ENCODE data around the gene WDR72. TPM values are rescaled to one million over a fixed set of nuclear protein-coding genes. Genes with fewer than 3 reads are reported as not detected.
"Not testable (repeated sequence)": the region's sequence is repeated elsewhere in the genome, so short reads cannot be mapped to it uniquely, and the experiment has no call there.

Gene WDR72
- total RNA-seq, 2 experiments from 2014 or later, result not detected

DNA sequence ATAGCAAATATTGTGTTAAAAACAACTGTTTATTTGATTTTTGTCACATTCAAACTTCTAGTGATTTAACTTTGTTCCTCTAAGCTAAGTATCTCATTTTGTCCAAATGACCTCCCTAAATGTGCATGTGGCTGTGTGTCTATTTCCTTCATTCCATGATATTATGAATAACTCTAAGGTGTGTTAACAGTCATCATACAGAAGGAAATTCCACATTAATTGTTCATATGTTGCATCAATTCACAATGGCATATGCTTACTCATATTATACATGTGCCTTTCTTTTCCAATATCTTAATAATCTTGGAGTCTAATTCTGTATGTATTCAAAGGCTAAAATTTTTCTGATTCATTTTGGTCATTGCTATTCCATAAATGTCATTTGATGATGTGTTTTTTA, 186.4 kb downstream of the WDR72 start:
- intact Hi-C loops (cut with micrococcal nuclease), result no loop called here
- CTCF ChIA-PET, result no interaction called here
- Mint-ChIP-seq H3K27ac (no peak overlapping the region), H3K27me3 (ENCODE audit: low read depth) (peaks cover 3% of the 10 kb centered on the region), H3K4me1 (ENCODE audit: low read depth) (no peaks in the 10 kb centered on the region), H3K9me3 (no peaks in the 10 kb centered on the region), H3K4me3 (no peak overlapping the region), H3K36me3 (ENCODE audit: low read depth) (no peaks in the 10 kb centered on the region)
- DNase-seq, result no peak

DNA sequence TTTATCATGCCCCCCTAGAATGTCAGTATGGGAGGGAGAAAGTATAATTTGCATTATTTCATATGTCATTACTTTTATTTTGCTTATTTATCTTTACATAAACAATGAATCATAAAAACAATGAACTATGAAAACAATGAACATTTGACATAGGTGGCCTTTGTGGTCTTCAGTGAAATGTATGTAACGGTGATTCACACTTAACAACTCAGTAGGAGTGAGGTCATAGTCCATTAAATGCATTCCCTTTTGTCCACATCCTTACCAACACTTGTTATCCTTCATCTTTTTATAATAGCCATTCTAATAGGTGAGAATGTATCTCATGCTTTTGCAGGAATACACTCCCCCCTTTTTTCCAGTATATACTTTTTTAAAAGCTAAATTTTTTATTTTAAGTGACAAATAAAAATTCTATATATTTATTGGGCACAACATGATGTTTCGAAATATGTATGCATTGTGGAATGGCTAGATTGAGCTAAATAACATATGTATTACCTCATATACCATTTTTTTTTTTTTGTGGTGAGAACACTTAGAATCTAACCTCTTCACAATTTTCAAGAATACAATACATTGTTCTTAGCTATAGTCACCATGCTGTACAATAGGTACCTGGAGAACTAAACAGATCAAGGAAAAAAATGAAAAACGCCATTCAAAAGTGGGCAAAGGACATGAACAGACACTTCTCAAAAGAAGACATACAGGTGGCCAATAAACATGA, 189.5 kb downstream of the WDR72 start:
- CTCF ChIA-PET, result no interaction called here
- H3K4me1 Mint-ChIP-seq (ENCODE audit: low read depth), result no peaks in the 10 kb centered on the region
- no peaks in the 10 kb centered on the region for H3K27me3 Mint-ChIP-seq (ENCODE audit: low read depth)
- H3K36me3 Mint-ChIP-seq (ENCODE audit: low read depth), result no peaks in the 10 kb centered on the region
- no peak overlapping the region for H3K27ac Mint-ChIP-seq
- intact Hi-C loops (cut with micrococcal nuclease), result no loop called here
- no peak overlapping the region for H3K4me3 Mint-ChIP-seq
- no peak for DNase-seq
- H3K9me3 Mint-ChIP-seq, result no peaks in the 10 kb centered on the region

DNA sequence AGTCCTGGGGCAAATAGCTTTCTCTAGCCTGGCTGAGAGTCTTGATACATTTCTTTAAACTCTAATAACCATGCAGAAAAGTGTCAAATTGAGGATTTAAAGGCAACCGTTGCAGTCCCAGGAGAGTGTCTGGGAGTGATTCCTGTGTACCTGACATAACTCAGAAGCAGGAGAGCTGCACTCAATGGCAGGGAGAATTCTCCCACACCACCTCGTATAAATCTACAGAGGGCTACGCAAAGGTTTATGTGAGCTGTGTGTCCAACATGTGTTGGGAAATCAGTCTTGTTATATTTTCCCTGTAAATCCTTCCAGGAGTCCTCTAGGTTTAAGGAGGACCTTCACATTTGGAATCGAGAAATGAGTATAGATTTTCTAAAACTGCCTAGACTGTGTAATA, 192.6 kb downstream of the WDR72 start:
- Mint-ChIP-seq H3K27ac (no peak overlapping the region), H3K27me3 (ENCODE audit: low read depth) (no peaks in the 10 kb centered on the region), H3K4me3 (no peak overlapping the region), H3K9me3 (no peaks in the 10 kb centered on the region), H3K4me1 (ENCODE audit: low read depth) (no peaks in the 10 kb centered on the region), H3K36me3 (ENCODE audit: low read depth) (no peaks in the 10 kb centered on the region)
- CTCF ChIA-PET, result no interaction called here
- intact Hi-C loops (cut with micrococcal nuclease), result no loop called here
- no peak for DNase-seq

DNA sequence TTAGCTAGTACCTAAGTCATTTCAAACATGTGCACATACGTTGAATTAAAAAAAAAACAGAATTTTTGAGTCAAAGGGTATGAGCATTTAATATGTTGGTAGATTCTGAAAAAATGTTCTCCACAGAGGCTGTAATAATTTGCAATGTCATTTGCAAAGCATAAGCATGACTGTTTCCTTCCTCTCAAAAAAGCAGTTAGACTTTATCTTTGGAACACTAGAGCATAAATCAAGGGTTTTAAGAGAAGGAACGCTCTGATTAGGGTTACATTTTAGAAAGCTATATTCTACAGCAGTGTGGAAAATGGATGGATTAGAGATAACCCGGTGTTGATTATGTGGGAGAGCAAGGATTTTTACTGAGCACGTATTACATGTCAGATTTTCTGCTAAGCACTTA, 193.7 kb downstream of the WDR72 start:
- no peaks in the 10 kb centered on the region for H3K36me3 Mint-ChIP-seq (ENCODE audit: low read depth)
- H3K9me3 Mint-ChIP-seq, result no peaks in the 10 kb centered on the region
- no peak overlapping the region for H3K4me3 Mint-ChIP-seq
- no peaks in the 10 kb centered on the region for H3K4me1 Mint-ChIP-seq (ENCODE audit: low read depth)
- no peak overlapping the region for H3K27ac Mint-ChIP-seq
- DNase-seq, result no peak
- intact Hi-C loops (cut with micrococcal nuclease), result no loop called here
- CTCF ChIA-PET, result no interaction called here
- no peaks in the 10 kb centered on the region for H3K27me3 Mint-ChIP-seq (ENCODE audit: low read depth)

DNA sequence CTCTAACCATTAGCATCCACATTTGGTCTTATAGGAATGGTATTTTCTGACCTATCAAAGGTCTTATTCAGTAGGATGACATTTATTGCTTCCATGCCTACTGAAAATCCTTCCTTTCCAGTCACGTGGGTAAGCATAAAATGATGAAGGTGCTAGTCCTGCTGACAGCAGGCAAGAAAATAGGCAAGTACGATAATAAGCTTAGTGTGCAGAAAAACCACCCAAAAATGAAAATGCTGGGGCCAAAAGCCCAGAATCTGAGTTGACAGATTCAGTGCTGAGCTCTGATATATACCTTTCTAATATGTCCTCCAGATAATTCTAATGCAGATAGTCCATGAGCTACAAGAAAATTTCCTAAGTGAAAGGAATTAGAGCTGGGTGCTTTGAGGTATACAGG, 194.8 kb downstream of the WDR72 start:
- Mint-ChIP-seq H3K27me3 (ENCODE audit: low read depth) (no peaks in the 10 kb centered on the region), H3K27ac (no peak overlapping the region), H3K9me3 (no peaks in the 10 kb centered on the region), H3K4me3 (no peak overlapping the region), H3K36me3 (ENCODE audit: low read depth) (no peaks in the 10 kb centered on the region), H3K4me1 (ENCODE audit: low read depth) (no peaks in the 10 kb centered on the region)
- no peak for DNase-seq
- intact Hi-C loops (cut with micrococcal nuclease), result no loop called here
- CTCF ChIA-PET, result no interaction called here

DNA sequence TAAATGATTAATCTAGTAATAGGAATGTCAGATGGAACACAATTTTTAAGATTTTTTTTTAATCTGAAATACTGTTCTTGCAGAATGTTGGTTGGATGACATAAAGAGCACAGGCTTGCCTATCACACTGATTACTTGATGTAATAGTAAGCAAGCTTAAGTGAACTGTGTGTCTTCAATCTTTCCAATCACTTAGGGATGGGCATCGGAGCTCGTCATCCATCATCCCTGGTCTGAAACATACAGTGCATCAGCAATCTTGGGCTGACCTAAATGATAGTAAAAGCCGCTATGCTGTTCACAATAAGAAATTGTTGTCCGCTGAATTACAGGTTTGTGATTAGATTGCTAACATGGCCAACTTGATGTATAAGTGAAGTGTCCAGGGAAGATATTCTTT, 195.8 kb downstream of the WDR72 start:
- intact Hi-C loops (cut with micrococcal nuclease), result no loop called here
- Mint-ChIP-seq H3K27me3 (ENCODE audit: low read depth) (no peaks in the 10 kb centered on the region), H3K4me3 (no peak overlapping the region), H3K27ac (no peak overlapping the region), H3K4me1 (ENCODE audit: low read depth) (no peaks in the 10 kb centered on the region), H3K9me3 (no peaks in the 10 kb centered on the region), H3K36me3 (ENCODE audit: low read depth) (no peaks in the 10 kb centered on the region)
- no peak for DNase-seq
- CTCF ChIA-PET, result no interaction called here

DNA sequence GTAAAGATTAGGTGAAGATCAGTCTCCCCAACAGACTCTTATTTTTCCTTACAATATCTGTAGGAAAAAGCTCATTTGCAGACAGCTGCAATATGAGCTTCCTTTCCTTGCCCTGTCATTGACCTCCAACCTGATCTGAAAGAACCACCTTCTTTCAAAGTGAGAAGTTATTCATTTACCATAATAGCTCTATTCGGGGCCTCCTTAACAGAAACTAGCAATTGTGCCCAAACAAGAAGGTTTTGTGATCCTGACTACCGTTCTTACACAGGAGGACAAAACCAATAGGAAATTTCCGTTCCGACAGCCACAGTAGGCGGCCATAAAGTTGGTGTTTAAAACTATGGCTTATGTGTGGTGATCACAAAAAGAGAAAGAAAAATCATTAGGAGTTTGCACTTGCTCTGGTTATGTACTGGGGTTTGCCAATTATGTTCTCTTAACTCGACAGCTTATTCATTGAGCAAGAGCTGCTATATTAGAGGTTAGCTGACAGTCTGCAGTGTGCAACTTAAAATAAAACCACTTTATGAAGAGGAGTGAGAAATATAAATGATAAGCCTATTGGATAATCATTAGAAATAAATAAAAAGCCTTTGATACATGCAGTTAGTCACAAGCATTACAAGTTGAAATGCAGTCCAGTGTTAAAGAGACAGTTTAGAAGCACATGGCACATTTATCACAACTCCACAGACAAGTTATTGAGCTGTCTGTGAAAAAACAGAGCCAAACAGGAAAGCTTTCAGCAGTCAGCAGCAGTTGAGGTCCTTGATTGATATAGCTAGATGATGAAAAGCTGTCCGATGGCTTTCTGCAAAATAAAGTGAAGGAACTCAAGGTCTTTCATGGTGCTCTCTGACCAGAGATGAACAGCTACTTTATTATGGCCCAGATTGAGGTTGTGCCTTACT, 199.8 kb downstream of the WDR72 start:
- Mint-ChIP-seq H3K4me3 (no peak overlapping the region), H3K27me3 (ENCODE audit: low read depth) (peaks cover 3% of the 10 kb centered on the region), H3K4me1 (ENCODE audit: low read depth) (no peaks in the 10 kb centered on the region), H3K9me3 (no peaks in the 10 kb centered on the region), H3K36me3 (ENCODE audit: low read depth) (no peaks in the 10 kb centered on the region), H3K27ac (no peak overlapping the region)
- CTCF ChIA-PET, result interaction anchor here (0.6 kb wide), 1 partner anchor 255 kb away, joined by 4 read pairs; no protein-coding TSS in a partner anchor
- intact Hi-C loops (cut with micrococcal nuclease), result no loop called here
- DNase-seq, result no peak

DNA sequence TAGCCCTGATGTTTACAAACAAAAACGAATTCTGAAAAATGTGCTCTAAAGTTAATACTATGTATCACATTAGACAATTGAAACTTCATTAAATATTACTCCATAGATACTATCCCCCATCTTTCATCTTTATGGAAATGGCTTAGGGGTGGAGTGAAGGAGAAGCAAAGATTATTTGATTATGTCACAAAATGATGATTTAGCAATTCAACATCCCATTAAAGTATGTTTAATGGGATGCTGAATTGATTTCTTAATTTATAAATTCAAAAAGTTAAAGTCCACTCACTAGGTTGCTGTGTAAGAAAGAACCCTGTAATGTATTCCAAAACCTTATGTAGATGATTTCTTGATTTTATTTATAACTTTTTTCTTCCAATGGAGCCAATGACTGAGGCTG, 201.1 kb downstream of the WDR72 start:
- CTCF ChIA-PET, result no interaction called here
- intact Hi-C loops (cut with micrococcal nuclease), result no loop called here

DNA sequence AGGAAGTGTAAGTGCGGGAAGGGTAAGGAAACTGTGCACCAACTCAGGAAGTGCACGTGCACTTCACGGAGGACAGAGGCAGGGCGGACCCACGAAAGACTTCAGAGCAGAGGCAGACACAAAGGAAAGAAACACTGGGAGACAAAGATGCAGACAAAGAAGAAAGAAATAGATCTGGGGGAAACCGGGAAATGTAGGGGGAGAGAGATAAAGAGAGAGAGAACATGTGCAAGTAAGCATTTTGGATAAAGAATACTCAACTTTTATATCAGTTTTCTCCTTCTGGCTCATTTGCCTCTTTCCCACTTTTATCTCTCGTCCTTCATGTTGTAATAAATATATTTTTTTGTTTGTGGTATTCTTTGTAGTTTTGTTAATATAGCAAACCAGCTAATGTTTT, 204.2 kb downstream of the WDR72 start:
- Mint-ChIP-seq H3K4me1 (ENCODE audit: low read depth) (no peaks in the 10 kb centered on the region), H3K27ac (no peak overlapping the region), H3K27me3 (ENCODE audit: low read depth) (peaks cover 5% of the 10 kb centered on the region), H3K9me3 (no peaks in the 10 kb centered on the region), H3K4me3 (no peak overlapping the region), H3K36me3 (ENCODE audit: low read depth) (no peaks in the 10 kb centered on the region)
- intact Hi-C loops (cut with micrococcal nuclease), result no loop called here
- CTCF ChIA-PET, result interaction anchor here (0.6 kb wide), 1 partner anchor 222 kb away, joined by 3 read pairs; no protein-coding TSS in a partner anchor
- no peak for DNase-seq

More for the DNA sequence above, 201.1 kb downstream of the WDR72 start:
- Mint-ChIP-seq H3K9me3 (no peaks in the 10 kb centered on the region), H3K36me3 (ENCODE audit: low read depth) (no peaks in the 10 kb centered on the region), H3K4me1 (ENCODE audit: low read depth) (no peaks in the 10 kb centered on the region), H3K27ac (no peak overlapping the region), H3K4me3 (no peak overlapping the region), H3K27me3 (ENCODE audit: low read depth) (peaks cover 5% of the 10 kb centered on the region)
- DNase-seq, result no peak

DNA sequence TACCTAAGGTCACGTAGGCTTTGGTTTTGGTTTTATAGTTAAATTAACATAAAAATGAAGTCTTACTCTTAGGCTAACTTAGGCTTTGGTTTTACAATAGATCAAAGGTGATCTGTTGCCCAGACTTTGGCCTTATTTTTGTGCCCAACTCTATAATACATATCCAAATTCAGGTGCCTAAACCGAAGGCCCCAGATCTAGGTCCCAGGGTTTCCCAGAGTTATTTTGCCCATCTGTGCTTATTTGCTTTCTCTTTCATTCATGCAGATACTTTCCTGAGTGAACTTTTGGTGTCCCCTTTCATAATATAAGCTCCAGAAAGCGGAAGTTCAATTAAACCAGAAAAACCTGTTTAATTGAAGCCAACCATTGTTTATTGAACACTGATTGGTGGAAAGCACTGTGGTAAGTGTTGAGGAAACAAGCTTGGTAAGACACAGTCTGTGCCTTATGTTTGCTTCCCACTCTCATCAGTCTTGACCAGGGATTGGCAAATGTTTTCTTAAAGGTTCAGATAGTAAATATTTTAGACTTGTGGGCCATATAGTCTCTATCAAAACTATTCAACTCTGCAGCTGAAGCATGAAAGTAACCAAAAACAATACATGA, 209.7 kb downstream of the WDR72 start:
- intact Hi-C loops (cut with micrococcal nuclease), result no loop called here
- H3K4me3 Mint-ChIP-seq, result no peak overlapping the region
- H3K9me3 Mint-ChIP-seq, result no peaks in the 10 kb centered on the region
- CTCF ChIA-PET, result no interaction called here
- H3K36me3 Mint-ChIP-seq (ENCODE audit: low read depth), result no peaks in the 10 kb centered on the region
- no peaks in the 10 kb centered on the region for H3K4me1 Mint-ChIP-seq (ENCODE audit: low read depth)
- peaks cover 4% of the 10 kb centered on the region for H3K27me3 Mint-ChIP-seq (ENCODE audit: low read depth)
- no peak for DNase-seq
- no peak overlapping the region for H3K27ac Mint-ChIP-seq

DNA sequence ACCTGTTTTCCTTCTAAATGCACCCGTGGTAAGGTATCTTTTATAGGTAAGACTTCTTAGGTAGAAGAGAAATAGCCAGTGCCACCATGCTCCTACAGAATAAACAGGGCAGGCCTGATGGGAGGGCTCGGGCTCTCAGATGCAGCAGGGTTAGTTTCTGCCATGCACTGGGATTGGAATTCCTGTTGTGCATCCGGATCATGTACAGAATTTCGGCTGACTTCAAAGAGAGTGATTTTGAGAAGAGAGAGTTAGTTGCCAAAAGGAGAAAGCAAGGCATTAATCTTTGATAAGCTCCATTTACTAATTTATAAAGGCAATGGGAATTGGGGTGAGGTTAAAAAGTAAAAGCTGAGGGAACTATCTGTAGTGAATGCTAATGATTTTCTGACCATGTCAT, 211.2 kb downstream of the WDR72 start:
- Mint-ChIP-seq H3K9me3 (peaks cover 4% of the 10 kb centered on the region), H3K27me3 (ENCODE audit: low read depth) (no peaks in the 10 kb centered on the region), H3K36me3 (ENCODE audit: low read depth) (no peaks in the 10 kb centered on the region), H3K4me3 (no peak overlapping the region), H3K27ac (no peak overlapping the region), H3K4me1 (ENCODE audit: low read depth) (no peaks in the 10 kb centered on the region)
- intact Hi-C loops (cut with micrococcal nuclease), result no loop called here
- CTCF ChIA-PET, result no interaction called here
- DNase-seq, result no peak

DNA sequence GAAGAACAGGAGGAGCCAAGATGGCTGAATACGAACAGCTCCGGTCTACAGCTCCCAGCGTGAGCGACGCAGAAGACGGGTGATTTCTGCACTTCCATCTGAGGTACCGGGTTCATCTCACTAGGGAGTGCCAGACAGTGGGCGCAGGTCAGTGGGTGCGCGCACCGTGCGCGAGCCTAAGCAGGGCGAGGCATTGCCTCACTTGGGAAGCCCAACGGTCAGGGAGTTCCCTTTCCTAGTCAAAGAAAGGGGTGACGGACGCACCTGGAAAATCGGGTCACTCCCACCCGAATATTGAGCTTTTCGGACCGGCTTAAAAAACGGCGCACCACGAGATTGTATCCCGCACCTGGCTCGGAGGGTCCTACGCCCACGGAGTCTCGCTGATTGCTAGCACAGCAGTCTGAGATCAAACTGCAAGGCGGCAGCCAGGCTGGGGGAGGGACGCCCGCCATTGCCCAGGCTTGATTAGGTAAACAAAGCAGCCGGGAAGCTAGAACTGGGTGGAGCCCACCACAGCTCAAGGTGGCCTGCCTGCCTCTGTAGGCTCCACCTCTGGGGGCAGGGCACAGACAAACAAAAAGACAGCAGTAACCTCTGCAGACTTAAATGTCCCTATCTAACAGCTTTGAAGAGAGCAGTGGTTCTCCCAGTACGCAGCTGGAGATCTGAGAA, 218.7 kb downstream of the WDR72 start:
- H3K9me3 Mint-ChIP-seq; H3K4me3 Mint-ChIP-seq; H3K4me1 Mint-ChIP-seq (ENCODE audit: low read depth); CTCF ChIA-PET; H3K36me3 Mint-ChIP-seq (ENCODE audit: low read depth); H3K27ac Mint-ChIP-seq; DNase-seq; H3K27me3 Mint-ChIP-seq (ENCODE audit: low read depth); intact Hi-C loops (cut with micrococcal nuclease): not testable (repeated sequence)

All from activated naive CD4-positive, alpha-beta T cell treated with anti-CD3 and anti-CD28 coated beads for 36 hours (primary cell).